Gastrocnemius medialis (tissue), 4 donors: ENCODE data around the gene DCST1. TPM values are rescaled to one million over a fixed set of nuclear protein-coding genes. Genes with fewer than 3 reads are reported as not detected.

Source experiments
- ATAC-seq, 2 donors: fragments of 150-250 bp; one replicate each; pipeline ENCODE4 v1.9.1; 2016
- DNase-seq, 2 donors: peaks; one replicate each; pipeline ENCODE4 v3.0.0-alpha.2; 2019
- H3K27ac ChIP-seq, 4 donors: fragments of 200-600 bp; sonication (generic); 1 replicate in 1 of 4; 2 replicates in 3 of 4; pipeline ENCODE4 v1.5.1; 2016 to 2018; ENCODE audit warnings: mild to moderate bottlenecking in 2 of 4, moderate library complexity in 1 of 4
- H3K27me3 ChIP-seq, 3 donors: fragments of 200-600 bp; sonication (generic) in 2 of 3; 1 replicate in 1 of 3; 2 replicates in 2 of 3; pipeline versions ENCODE4 v1.5.1 to v1.6.0; 2016 to 2019; ENCODE audit warnings: mild to moderate bottlenecking in 1 of 3, moderate library complexity in 1 of 3
- H3K36me3 ChIP-seq, 2 donors: fragments of 200-600 bp; sonication (generic) in 1 of 2; one replicate each; pipeline ENCODE4 v1.5.1; 2017 to 2018
- H3K4me1 ChIP-seq, 2 donors: fragments of 200-600 bp; sonication (generic) in 1 of 2; one replicate each; pipeline ENCODE4 v1.5.1; 2016 to 2017; ENCODE audit warnings: mild to moderate bottlenecking in 2 of 2
- H3K4me3 ChIP-seq, 4 donors: fragments of 200-600 bp; sonication (generic) in 3 of 4; 1 replicate in 1 of 4; 2 replicates in 3 of 4; pipeline ENCODE4 v1.5.1; 2016 to 2019; ENCODE audit warnings: mild to moderate bottlenecking in 2 of 4
- H3K9me3 ChIP-seq, 3 donors: fragments of 200-600 bp; sonication (generic) in 2 of 3; 1 replicate in 1 of 3; 2 replicates in 2 of 3; pipeline ENCODE4 v1.5.1; 2016 to 2019
- CTCF ChIP-seq, 5 experiments: fragments of 450-650 bp in 3 of 5; fragments of 200-600 bp in 2 of 5; sonication (generic) in 2 of 5; IDR thresholded peaks in 4 of 5; conservative IDR thresholded peaks in 1 of 5; 1 replicate in 4 of 5; 2 replicates in 1 of 5; pipeline ENCODE4 v1.5.1; 2016 to 2019; ENCODE audit warnings: antibody characterized with exemption in 5 of 5, mild to moderate bottlenecking in 3 of 5, moderate library complexity in 3 of 5
- POLR2A ChIP-seq, 2 donors: fragments of 450-650 bp; IDR thresholded peaks; one replicate each; pipeline ENCODE4 v1.6.1; 2017; ENCODE audit warnings: antibody characterized with exemption in 2 of 2, mild to moderate bottlenecking in 2 of 2, moderate library complexity in 2 of 2
- in situ Hi-C, 4 donors: fragments of 200-750 bp; cut with MboI; loops; one replicate each; pipeline versions ENCODE4 v1.15.0 to v1.8.0; 2017; ENCODE audit warnings: low sequenced_read_pairs in 4 of 4
- intact Hi-C: fragments of 100-400 bp; cut with DNase I; formaldehyde crosslinking; loops from one replicate; pipeline ENCODE4 v1.15.1; 2023; ENCODE audit warnings: low total_unique reads
- total RNA-seq, 4 donors: library from RNA; depleted of rRNA; stranded (reverse); fragments of >200 nt; gene quantifications; one replicate each; pipeline versions ENCODE4 v1.1.0 to v1.2.3, GENCODE V29; 2016

DCST1 gene
- total RNA-seq, 4 donors from 2014 or later, result 0.13 to 0.35 TPM; not detected in 2

GRCh38 chr1:155040358-155041093, 6.9 kb downstream of the DCST1 start:
- intact Hi-C loops, result no loop called here
- H3K4me1 ChIP-seq, result peaks cover 9 to 14% of the 10 kb centered on the region in 2 donors
- in situ Hi-C loops, result no loop called here

DNA sequence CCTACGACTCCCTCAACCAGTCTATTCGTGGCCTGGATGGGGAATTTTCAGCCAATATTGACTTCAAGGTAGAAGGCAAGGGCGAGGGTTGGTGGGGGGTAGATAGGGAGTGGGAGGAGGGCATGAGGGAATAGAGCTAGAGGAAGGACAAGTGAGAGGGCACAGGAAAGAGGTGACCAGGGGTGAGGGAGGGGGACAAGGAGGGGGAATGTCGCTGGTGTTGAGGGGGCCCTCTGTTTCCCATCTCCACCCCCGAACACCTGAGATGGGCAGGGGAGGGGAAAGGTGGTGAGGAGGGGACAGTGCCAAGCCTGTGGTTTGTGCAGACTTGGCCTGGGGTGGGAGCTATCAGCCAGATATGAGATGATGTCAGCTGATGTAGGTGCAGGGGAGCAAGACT, 9.2 kb downstream of the DCST1 start:
- DNase-seq (no peak), ATAC-seq (no peak)
- intact Hi-C loops, result no loop called here

More at GRCh38 chr1:155040358-155041093, 6.9 kb downstream of the DCST1 start:
- H3K9me3 ChIP-seq, result no peaks in the 10 kb centered on the region
- no peak for ATAC-seq
- no peaks in the 10 kb centered on the region for H3K36me3 ChIP-seq
- DNase-seq, result no peak
- H3K27me3 ChIP-seq, result no peaks in the 10 kb centered on the region
- H3K27ac ChIP-seq, result no peak overlapping the region
- H3K4me3 ChIP-seq, result no peak overlapping the region
- TF ChIP-seq POLR2A (IDR thresholded peaks at IDR 0.05) (no peak), CTCF (IDR thresholded peaks at IDR 0.05 in 4 of 5, conservative IDR thresholded peaks at IDR 0.05 in 1 of 5) (no peak)

DNA sequence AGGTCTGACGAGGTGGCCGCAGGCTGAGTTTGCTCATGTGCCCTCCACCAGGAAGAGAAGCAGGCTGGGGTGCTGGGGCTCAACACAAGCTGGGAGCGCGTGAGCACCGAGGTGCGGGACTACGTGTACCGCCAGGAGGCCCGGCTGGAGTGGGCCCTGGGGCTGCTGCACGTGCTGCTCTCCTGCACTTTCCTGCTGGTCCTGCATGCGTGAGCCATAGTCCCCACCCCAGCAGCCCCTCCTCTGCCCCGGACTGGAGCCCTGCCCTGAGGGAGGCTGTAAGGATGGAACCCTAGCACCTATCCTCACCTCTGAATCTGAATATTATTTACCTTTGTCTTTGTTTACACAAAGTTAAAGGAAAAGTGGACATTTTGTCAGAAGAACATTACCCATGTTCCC, 9.7 kb downstream of the DCST1 start:
- ATAC-seq, result no peak
- Histone ChIP-seq H3K27ac (no peak overlapping the region), H3K27me3 (no peaks in the 10 kb centered on the region), H3K9me3 (no peaks in the 10 kb centered on the region), H3K4me3 (no peak overlapping the region), H3K36me3 (no peaks in the 10 kb centered on the region), H3K4me1 (peaks cover 13 to 14% of the 10 kb centered on the region in 2 donors)
- no peak for TF ChIP-seq CTCF (IDR thresholded peaks at IDR 0.05 in 4 of 5, conservative IDR thresholded peaks at IDR 0.05 in 1 of 5)
- intact Hi-C loops, result no loop called here
- in situ Hi-C loops, result no loop called here
- no peak for DNase-seq

More for the DNA sequence above, 9.2 kb downstream of the DCST1 start:
- H3K27me3 ChIP-seq, result no peaks in the 10 kb centered on the region
- H3K27ac ChIP-seq, result no peak overlapping the region
- peaks cover 9 to 14% of the 10 kb centered on the region in 2 donors for H3K4me1 ChIP-seq
- no peak for TF ChIP-seq CTCF (IDR thresholded peaks at IDR 0.05 in 4 of 5, conservative IDR thresholded peaks at IDR 0.05 in 1 of 5)
- no peak for TF ChIP-seq POLR2A (IDR thresholded peaks at IDR 0.05)
- in situ Hi-C loops, result no loop called here
- H3K9me3 ChIP-seq, result no peaks in the 10 kb centered on the region
- H3K36me3 ChIP-seq, result no peaks in the 10 kb centered on the region
- H3K4me3 ChIP-seq, result no peak overlapping the region

- ATAC-seq, result no peak
- no peaks in the 10 kb centered on the region for H3K27me3 ChIP-seq
- H3K4me1 ChIP-seq, result peaks cover 14 to 15% of the 10 kb centered on the region in 2 donors
- TF ChIP-seq CTCF (IDR thresholded peaks at IDR 0.05 in 4 of 5, conservative IDR thresholded peaks at IDR 0.05 in 1 of 5), result no peak
- TF ChIP-seq POLR2A (IDR thresholded peaks at IDR 0.05), result no peak
- H3K9me3 ChIP-seq, result no peaks in the 10 kb centered on the region
- H3K27ac ChIP-seq, result no peak overlapping the region
- intact Hi-C loops, result no loop called here
- no peak overlapping the region for H3K4me3 ChIP-seq
- in situ Hi-C loops, result no loop called here
- no peak for DNase-seq
- no peaks in the 10 kb centered on the region for H3K36me3 ChIP-seq
These were observed 10.2 kb downstream of the DCST1 start for GRCh38 chr1:155043793-155044192.
